ENCODE measurements around the gene MIGA2. TPM values are rescaled to one million over a fixed set of nuclear protein-coding genes. Genes with fewer than 3 reads are reported as not detected.

MIGA2 gene
- total RNA-seq, 4 donors from 2014 or later = 16.2 to 38.3 (median 24.6) TPM

- ATAC-seq = no peak
- Histone ChIP-seq H3K9me3 (no peaks in the 10 kb centered on the region), H3K36me3 (peaks cover 0 to 94% of the 10 kb centered on the region in 2 donors), H3K27ac (peak overlapping the region in 2 of 4 donors; percentile 47 to 68), H3K4me3 (no peak overlapping the region), H3K4me1 (peaks cover 0 to 21% (median 7%) of the 10 kb centered on the region in 3 donors), H3K27me3 (no peaks in the 10 kb centered on the region)
- TF ChIP-seq EP300 (IDR thresholded peaks at IDR 0.05) (no peak), POLR2AphosphoS5 (IDR thresholded peaks at IDR 0.05) (no peak), POLR2A (IDR thresholded peaks at IDR 0.05) (no peak), CTCF (IDR thresholded peaks at IDR 0.05) (no peak)
- 100% methylated on average over 1 to 2 of the region's 6 CpGs for WGBS, 2 donors (ENCODE audit: low coverage in 1 of 2)
Measured at GRCh38 chr9:129008469-129008965, 27.9 kb upstream of the MIGA2 start.

- WGBS, 2 donors (ENCODE audit: low coverage in 1 of 2) = no CpG with 5 or more reads among the region's 13 CpGs
Measured at GRCh38 chr9:129008986-129009583, 27.3 kb upstream of the MIGA2 start.

GRCh38 chr9:129009584-129010141, 26.8 kb upstream of the MIGA2 start:
- H3K4me3 ChIP-seq = no peak overlapping the region
- H3K36me3 ChIP-seq = peaks cover 0 to 94% of the 10 kb centered on the region in 2 donors
- TF ChIP-seq POLR2A (IDR thresholded peaks at IDR 0.05) (no peak), CTCF (IDR thresholded peaks at IDR 0.05) (no peak), EP300 (IDR thresholded peaks at IDR 0.05) (no peak)
- H3K4me1 ChIP-seq = peaks cover 0 to 21% (median 7%) of the 10 kb centered on the region in 3 donors
- H3K27me3 ChIP-seq = no peaks in the 10 kb centered on the region
- H3K9me3 ChIP-seq = no peaks in the 10 kb centered on the region
- no peak for ATAC-seq
- H3K27ac ChIP-seq = no peak overlapping the region
- 92 to 97% methylated on average over 6 to 7 of the region's 17 CpGs for WGBS, 2 donors (ENCODE audit: low coverage in 1 of 2)

More at GRCh38 chr9:129008986-129009583, 27.3 kb upstream of the MIGA2 start:
- Histone ChIP-seq H3K36me3 (peaks cover 0 to 94% of the 10 kb centered on the region in 2 donors), H3K27ac (no peak overlapping the region), H3K4me1 (peaks cover 0 to 21% (median 7%) of the 10 kb centered on the region in 3 donors), H3K4me3 (no peak overlapping the region), H3K9me3 (no peaks in the 10 kb centered on the region), H3K27me3 (no peaks in the 10 kb centered on the region)
- no peak for ATAC-seq
- TF ChIP-seq EP300 (IDR thresholded peaks at IDR 0.05) (no peak), CTCF (IDR thresholded peaks at IDR 0.05) (no peak), POLR2A (IDR thresholded peaks at IDR 0.05) (no peak), POLR2AphosphoS5 (IDR thresholded peaks at IDR 0.05) (no peak)

- ATAC-seq = no peak
Measured at GRCh38 chr9:129010267-129010975, 26.0 kb upstream of the MIGA2 start.

More at GRCh38 chr9:129010267-129010975, 26.0 kb upstream of the MIGA2 start:
- TF ChIP-seq EP300 (IDR thresholded peaks at IDR 0.05) = no peak
- no peak for TF ChIP-seq POLR2AphosphoS5 (IDR thresholded peaks at IDR 0.05)
- no peak for TF ChIP-seq CTCF (IDR thresholded peaks at IDR 0.05)
- TF ChIP-seq POLR2A (IDR thresholded peaks at IDR 0.05) = no peak
- Histone ChIP-seq H3K4me3 (no peak overlapping the region), H3K9me3 (no peaks in the 10 kb centered on the region), H3K27ac (no peak overlapping the region), H3K27me3 (no peaks in the 10 kb centered on the region), H3K36me3 (peaks cover 0 to 94% of the 10 kb centered on the region in 2 donors), H3K4me1 (peaks cover 0 to 21% (median 7%) of the 10 kb centered on the region in 3 donors)
- no CpG with 5 or more reads among the region's 8 CpGs for WGBS, 2 donors (ENCODE audit: low coverage in 1 of 2)
